A673 (cell line): ENCODE data around the gene MAGI1. TPM values are rescaled to one million over a fixed set of nuclear protein-coding genes. Genes with fewer than 3 reads are reported as not detected.

Experiments used
- BruUV-seq: library from RNA; stranded (reverse); fragments of 400-500 nt; replicated peaks from 2 replicates; lab custom pipeline; 2021; lab: Mats Ljungman, UMichigan
- CTCF ChIA-PET: fragments of 300-600 bp; sonication (Branson Sonifier 250); formaldehyde crosslinking; loops from one replicate; lab custom pipeline; 2022; ENCODE audit warnings: antibody characterized with exemption; lab: Charles Lee
- POLR2A ChIA-PET: fragments of 300-600 bp; sonication (Branson Sonifier 250); formaldehyde crosslinking; loops from one replicate; lab custom pipeline; 2022; ENCODE audit warnings: antibody characterized with exemption; ENCODE audit not compliant: low non-redundant PET; lab: Charles Lee
- DNase-seq: peaks from one replicate; pipeline ENCODE4 v3.0.0-alpha.2; 2015; ENCODE audit warnings: low spot score
- H3K27ac ChIP-seq: fragments of 200-600 bp; sonication (generic); 2 replicates; pipeline ENCODE4 v1.5.1; 2016; ENCODE audit warnings: mixed run types, low read depth, mild to moderate bottlenecking, mixed read lengths, antibody characterized with exemption, low read length; ENCODE audit not compliant: poor library complexity, severe bottlenecking
- H3K27me3 ChIP-seq: fragments of 200-600 bp; sonication (generic); replicated peaks from 2 replicates; pipeline ENCODE4 v1.6.1; 2017; ENCODE audit warnings: mixed run types, low read depth, mild to moderate bottlenecking, mixed read lengths, antibody characterized with exemption, low read length; ENCODE audit not compliant: insufficient read depth, poor library complexity
- H3K36me3 ChIP-seq: fragments of 200-600 bp; sonication (generic); 2 replicates; pipeline ENCODE4 v1.6.1; 2016; ENCODE audit warnings: mixed run types, mild to moderate bottlenecking, mixed read lengths, antibody characterized with exemption, low read length; ENCODE audit not compliant: insufficient read depth, poor library complexity, severe bottlenecking
- H3K4me1 ChIP-seq: fragments of 200-600 bp; sonication (generic); 2 replicates; pipeline ENCODE4 v1.6.1; 2017; ENCODE audit warnings: mixed run types, mild to moderate bottlenecking, mixed read lengths, antibody characterized with exemption, low read length; ENCODE audit not compliant: insufficient read depth, poor library complexity, severe bottlenecking
- H3K4me3 ChIP-seq: fragments of 200-600 bp; sonication (generic); 2 replicates; pipeline ENCODE4 v1.5.1; 2016; ENCODE audit warnings: low read depth, mixed run types, mild to moderate bottlenecking, mixed read lengths, low read length; ENCODE audit not compliant: poor library complexity, severe bottlenecking
- H3K9me3 ChIP-seq: fragments of 200-600 bp; sonication (generic); 2 replicates; pipeline ENCODE4 v1.6.1; 2016; ENCODE audit warnings: mixed run types, low read depth, mild to moderate bottlenecking, mixed read lengths, antibody characterized with exemption, low read length; ENCODE audit not compliant: poor library complexity, severe bottlenecking
- EZH2 ChIP-seq: fragments of 200-600 bp; sonication (generic); IDR thresholded peaks from 2 replicates; pipeline ENCODE4 v1.6.1; 2017; ENCODE audit warnings: borderline replicate concordance, low read depth, mild to moderate bottlenecking, mixed read lengths, antibody characterized with exemption, low read length; ENCODE audit not compliant: poor library complexity, severe bottlenecking
- intact Hi-C: fragments of 100-400 bp; cut with micrococcal nuclease; formaldehyde crosslinking; loops from one replicate; pipeline ENCODE4 v1.10.0; 2022; ENCODE audit not compliant: unreplicated experiment
- total RNA-seq: library from RNA; stranded (reverse); gene quantifications from 2 replicates; pipeline ENCODE4 v1.2.3, GENCODE V29; 2021
- TF ChIP-seq, protein P1 (sequence below): fragments of 300-800, 200-600 bp; sonication (generic); conservative IDR thresholded peaks from 2 replicates; pipeline ENCODE4 v1.5.1; 2017; ENCODE audit warnings: low read depth, mild to moderate bottlenecking, antibody characterized with exemption, low read length, moderate library complexity, mixed read lengths

The MAGI1 gene
- total RNA-seq, 1 experiment from 2014 or later: 30.5 TPM

GRCh38 chr3:66055289-66055688 is 16.6 kb upstream of the MAGI1 start:
- Histone ChIP-seq H3K4me1 (peaks cover 21% of the 10 kb centered on the region), H3K27ac (no peak overlapping the region), H3K9me3 (no peaks in the 10 kb centered on the region), H3K27me3 (no peaks in the 10 kb centered on the region), H3K36me3 (no peaks in the 10 kb centered on the region), H3K4me3 (no peak overlapping the region)
- CTCF ChIA-PET: no interaction called here
- TF ChIP-seq, protein P1, sequence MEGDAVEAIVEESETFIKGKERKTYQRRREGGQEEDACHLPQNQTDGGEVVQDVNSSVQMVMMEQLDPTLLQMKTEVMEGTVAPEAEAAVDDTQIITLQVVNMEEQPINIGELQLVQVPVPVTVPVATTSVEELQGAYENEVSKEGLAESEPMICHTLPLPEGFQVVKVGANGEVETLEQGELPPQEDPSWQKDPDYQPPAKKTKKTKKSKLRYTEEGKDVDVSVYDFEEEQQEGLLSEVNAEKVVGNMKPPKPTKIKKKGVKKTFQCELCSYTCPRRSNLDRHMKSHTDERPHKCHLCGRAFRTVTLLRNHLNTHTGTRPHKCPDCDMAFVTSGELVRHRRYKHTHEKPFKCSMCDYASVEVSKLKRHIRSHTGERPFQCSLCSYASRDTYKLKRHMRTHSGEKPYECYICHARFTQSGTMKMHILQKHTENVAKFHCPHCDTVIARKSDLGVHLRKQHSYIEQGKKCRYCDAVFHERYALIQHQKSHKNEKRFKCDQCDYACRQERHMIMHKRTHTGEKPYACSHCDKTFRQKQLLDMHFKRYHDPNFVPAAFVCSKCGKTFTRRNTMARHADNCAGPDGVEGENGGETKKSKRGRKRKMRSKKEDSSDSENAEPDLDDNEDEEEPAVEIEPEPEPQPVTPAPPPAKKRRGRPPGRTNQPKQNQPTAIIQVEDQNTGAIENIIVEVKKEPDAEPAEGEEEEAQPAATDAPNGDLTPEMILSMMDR: no peak
- no peak for TF ChIP-seq EZH2
- intact Hi-C loops: no loop called here
- POLR2A ChIA-PET: no interaction called here
- BruUV-seq: no TSS peak
- DNase-seq: no peak

- TF ChIP-seq, protein P1: no peak
- TF ChIP-seq EZH2: no peak
- Histone ChIP-seq H3K27ac (no peak overlapping the region), H3K4me3 (no peak overlapping the region), H3K4me1 (peaks cover 21% of the 10 kb centered on the region), H3K36me3 (no peaks in the 10 kb centered on the region), H3K9me3 (no peaks in the 10 kb centered on the region), H3K27me3 (no peaks in the 10 kb centered on the region)
- no TSS peak for BruUV-seq
- peak; percentile 30 for DNase-seq
- ChIA-PET POLR2A (no interaction called here), CTCF (no interaction called here)
- intact Hi-C loops: no loop called here
These were observed 14.9 kb upstream of the MAGI1 start for GRCh38 chr3:66053550-66054094.

GRCh38 chr3:66052721-66053549 is 14.2 kb upstream of the MAGI1 start:
- Histone ChIP-seq H3K27ac (peak overlapping the region; percentile 19), H3K4me1 (peaks cover 21% of the 10 kb centered on the region), H3K36me3 (no peaks in the 10 kb centered on the region), H3K27me3 (no peaks in the 10 kb centered on the region), H3K4me3 (no peak overlapping the region), H3K9me3 (no peaks in the 10 kb centered on the region)
- TF ChIP-seq, protein P1: no peak
- TF ChIP-seq EZH2: no peak
- peak; percentile 54 for DNase-seq
- ChIA-PET POLR2A (no interaction called here), CTCF (no interaction called here)
- intact Hi-C loops: no loop called here
- no TSS peak for BruUV-seq
